Measurements from ENCODE around the gene SH2B3. TPM values are rescaled to one million over a fixed set of nuclear protein-coding genes. Genes with fewer than 3 reads are reported as not detected.

SH2B3 gene
- total and polyA plus RNA-seq, 9 of the 15 experiments (the other 6 are each of a cell fraction or from before 2014, with no cell fraction given) = 10.8 to 75.3 (median 37.4) TPM

DNA sequence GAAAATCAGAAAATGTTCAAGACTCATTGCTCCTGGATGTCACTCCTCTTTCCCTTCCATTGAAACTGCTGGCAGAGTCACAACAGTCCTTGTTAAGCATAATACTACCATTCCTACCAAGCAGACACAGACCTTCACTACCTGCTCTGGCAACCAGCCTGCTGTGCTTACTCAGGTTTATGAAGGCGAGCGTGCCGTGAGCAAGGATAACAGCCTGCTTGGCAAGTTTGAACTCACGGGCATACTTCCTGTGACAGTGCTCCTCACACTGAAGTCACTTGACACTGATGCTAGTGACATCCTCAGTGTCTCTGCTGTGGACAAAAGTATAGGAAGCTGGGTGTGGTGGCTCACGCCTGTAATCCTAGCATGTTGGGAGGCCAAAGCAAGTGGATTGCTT is 21.1 kb upstream of the SH2B3 start:
- Histone ChIP-seq H3K4me2 (ENCODE audit: insufficient read depth, low read length) (no peak overlapping the region), H3K4me3 (no peak overlapping the region), H3K9me1 (ENCODE audit: control insufficient read depth, insufficient read depth, low read length) (no peaks in the 10 kb centered on the region), H3K9me3 (replicated peaks; ENCODE audit: control insufficient read depth, insufficient read depth, low read depth, low read length) (no peaks in the 10 kb centered on the region), H4K20me1 (replicated peaks; ENCODE audit: control insufficient read depth, insufficient read depth, low read length) (no peaks in the 10 kb centered on the region), H3K27me3 (ENCODE audit: control insufficient read depth in 2 of 2, insufficient read depth in 2 of 2, low read length in 2 of 2) (peaks cover 23 to 41% of the 10 kb centered on the region in 2 experiments), H3K36me3 (ENCODE audit: control insufficient read depth, insufficient read depth, low read length) (no peaks in the 10 kb centered on the region), H3K9ac (ENCODE audit: insufficient read depth in 1 of 2, low read depth in 2 of 2, low read length in 2 of 2) (no peak overlapping the region), H3K4me1 (replicated peaks in 1 of 2; ENCODE audit: control insufficient read depth in 2 of 2, insufficient read depth in 2 of 2, low read length in 2 of 2) (no peaks in the 10 kb centered on the region; a peak in 2 of 5 replicates), H3K79me2 (ENCODE audit: control insufficient read depth, insufficient read depth, low read length) (no peaks in the 10 kb centered on the region), H3K27ac (ENCODE audit: extremely low read depth, low read depth, low read length) (no peak overlapping the region), H2AFZ (ENCODE audit: low read depth, low read length) (no peak overlapping the region)
- CTCF ChIA-PET (ENCODE audit: low intra/inter-chr PET ratio) = no interaction called here
- in situ Hi-C loops (cut with MboI) = no loop called here
- 8% methylated on average over 5 of the region's 5 CpGs for WGBS (ENCODE audit: insufficient coverage, low coverage, missing lambda C conversion rate)
- ATAC-seq = no peak
- BruUV-seq (replicated peaks) = no TSS peak
- intact Hi-C loops (cut with micrococcal nuclease) = no loop called here
- POLR2A ChIA-PET = interaction anchor here (1.0 kb wide), 1 partner anchor 20 kb away, joined by 3 read pairs; no protein-coding TSS in a partner anchor
- FAIRE-seq = no peak
- no peak for DNase-seq (ENCODE audit: extremely low read depth in 1 of 4, low spot score in 3 of 4)
- TF ChIP-seq ETS2 (tag; IDR thresholded peaks at IDR 0.05; ENCODE audit: borderline replicate concordance, poor library complexity, severe bottlenecking) (no peak), ADNP (tag; IDR thresholded peaks at IDR 0.05) (no peak)
- TF ChIP-seq, protein P1, sequence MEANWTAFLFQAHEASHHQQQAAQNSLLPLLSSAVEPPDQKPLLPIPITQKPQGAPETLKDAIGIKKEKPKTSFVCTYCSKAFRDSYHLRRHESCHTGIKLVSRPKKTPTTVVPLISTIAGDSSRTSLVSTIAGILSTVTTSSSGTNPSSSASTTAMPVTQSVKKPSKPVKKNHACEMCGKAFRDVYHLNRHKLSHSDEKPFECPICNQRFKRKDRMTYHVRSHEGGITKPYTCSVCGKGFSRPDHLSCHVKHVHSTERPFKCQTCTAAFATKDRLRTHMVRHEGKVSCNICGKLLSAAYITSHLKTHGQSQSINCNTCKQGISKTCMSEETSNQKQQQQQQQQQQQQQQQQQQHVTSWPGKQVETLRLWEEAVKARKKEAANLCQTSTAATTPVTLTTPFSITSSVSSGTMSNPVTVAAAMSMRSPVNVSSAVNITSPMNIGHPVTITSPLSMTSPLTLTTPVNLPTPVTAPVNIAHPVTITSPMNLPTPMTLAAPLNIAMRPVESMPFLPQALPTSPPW (CRISPR knock-in tag; IDR thresholded peaks at IDR 0.05) = no peak

DNA sequence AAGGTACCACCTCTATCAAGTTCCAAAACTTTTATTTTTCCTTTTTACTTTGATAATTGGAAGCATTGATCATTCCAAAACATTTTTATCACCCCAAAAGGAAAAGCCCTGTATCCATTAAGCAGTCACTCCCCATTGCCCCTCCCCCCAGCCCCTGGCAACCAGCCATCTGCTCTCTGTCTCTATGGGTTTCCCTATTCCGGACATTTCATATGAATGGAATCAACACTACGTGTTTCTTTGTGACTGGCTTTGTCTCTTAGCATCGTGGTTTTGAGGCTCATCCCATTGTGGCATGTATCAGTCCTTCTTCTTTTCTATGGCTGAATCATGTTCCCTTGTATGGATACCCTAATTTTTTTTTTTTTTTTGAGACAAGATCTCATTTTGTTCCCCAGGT is 18.8 kb upstream of the SH2B3 start:
- Histone ChIP-seq H2AFZ (ENCODE audit: low read depth, low read length) (no peak overlapping the region), H3K27me3 (ENCODE audit: control insufficient read depth in 2 of 2, insufficient read depth in 2 of 2, low read length in 2 of 2) (peaks cover 14 to 23% of the 10 kb centered on the region in 2 experiments), H3K9ac (ENCODE audit: insufficient read depth in 1 of 2, low read depth in 2 of 2, low read length in 2 of 2) (no peak overlapping the region), H3K9me3 (replicated peaks; ENCODE audit: control insufficient read depth, insufficient read depth, low read depth, low read length) (no peaks in the 10 kb centered on the region), H4K20me1 (replicated peaks; ENCODE audit: control insufficient read depth, insufficient read depth, low read length) (no peaks in the 10 kb centered on the region), H3K4me1 (replicated peaks in 1 of 2; ENCODE audit: control insufficient read depth in 2 of 2, insufficient read depth in 2 of 2, low read length in 2 of 2) (peaks cover 0 to 6% of the 10 kb centered on the region in 2 experiments; a peak in 3 of 5 replicates), H3K4me2 (ENCODE audit: insufficient read depth, low read length) (no peak overlapping the region), H3K79me2 (ENCODE audit: control insufficient read depth, insufficient read depth, low read length) (no peaks in the 10 kb centered on the region), H3K27ac (ENCODE audit: extremely low read depth, low read depth, low read length) (no peak overlapping the region), H3K9me1 (ENCODE audit: control insufficient read depth, insufficient read depth, low read length) (no peaks in the 10 kb centered on the region), H3K36me3 (ENCODE audit: control insufficient read depth, insufficient read depth, low read length) (no peaks in the 10 kb centered on the region), H3K4me3 (no peak overlapping the region)
- no peak for FAIRE-seq
- WGBS (ENCODE audit: insufficient coverage, low coverage, missing lambda C conversion rate) = 2% methylated on average over 3 of the region's 3 CpGs
- no peak for ATAC-seq
- in situ Hi-C loops (cut with MboI) = no loop called here
- ChIA-PET CTCF (ENCODE audit: low intra/inter-chr PET ratio) (no interaction called here), POLR2A (no interaction called here)
- TF ChIP-seq, protein P2, sequence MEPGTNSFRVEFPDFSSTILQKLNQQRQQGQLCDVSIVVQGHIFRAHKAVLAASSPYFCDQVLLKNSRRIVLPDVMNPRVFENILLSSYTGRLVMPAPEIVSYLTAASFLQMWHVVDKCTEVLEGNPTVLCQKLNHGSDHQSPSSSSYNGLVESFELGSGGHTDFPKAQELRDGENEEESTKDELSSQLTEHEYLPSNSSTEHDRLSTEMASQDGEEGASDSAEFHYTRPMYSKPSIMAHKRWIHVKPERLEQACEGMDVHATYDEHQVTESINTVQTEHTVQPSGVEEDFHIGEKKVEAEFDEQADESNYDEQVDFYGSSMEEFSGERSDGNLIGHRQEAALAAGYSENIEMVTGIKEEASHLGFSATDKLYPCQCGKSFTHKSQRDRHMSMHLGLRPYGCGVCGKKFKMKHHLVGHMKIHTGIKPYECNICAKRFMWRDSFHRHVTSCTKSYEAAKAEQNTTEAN (CRISPR knock-in tag; IDR thresholded peaks at IDR 0.05) = no peak
- TF ChIP-seq NFIC (IDR thresholded peaks at IDR 0.05) = peak; percentile 84
- intact Hi-C loops (cut with micrococcal nuclease) = no loop called here
- DNase-seq (ENCODE audit: extremely low read depth in 1 of 4, low spot score in 3 of 4) = no peak
- BruUV-seq (replicated peaks) = no TSS peak
